ENCODE measurements around the gene TSPAN15. TPM values are rescaled to one million over a fixed set of nuclear protein-coding genes. Genes with fewer than 3 reads are reported as not detected.
A peak's percentile ranks its signal among the peaks of the same experiment; 100 is the strongest.

Gene TSPAN15
- total RNA-seq, 1 experiment from 2014 or later: 212 TPM

DNA sequence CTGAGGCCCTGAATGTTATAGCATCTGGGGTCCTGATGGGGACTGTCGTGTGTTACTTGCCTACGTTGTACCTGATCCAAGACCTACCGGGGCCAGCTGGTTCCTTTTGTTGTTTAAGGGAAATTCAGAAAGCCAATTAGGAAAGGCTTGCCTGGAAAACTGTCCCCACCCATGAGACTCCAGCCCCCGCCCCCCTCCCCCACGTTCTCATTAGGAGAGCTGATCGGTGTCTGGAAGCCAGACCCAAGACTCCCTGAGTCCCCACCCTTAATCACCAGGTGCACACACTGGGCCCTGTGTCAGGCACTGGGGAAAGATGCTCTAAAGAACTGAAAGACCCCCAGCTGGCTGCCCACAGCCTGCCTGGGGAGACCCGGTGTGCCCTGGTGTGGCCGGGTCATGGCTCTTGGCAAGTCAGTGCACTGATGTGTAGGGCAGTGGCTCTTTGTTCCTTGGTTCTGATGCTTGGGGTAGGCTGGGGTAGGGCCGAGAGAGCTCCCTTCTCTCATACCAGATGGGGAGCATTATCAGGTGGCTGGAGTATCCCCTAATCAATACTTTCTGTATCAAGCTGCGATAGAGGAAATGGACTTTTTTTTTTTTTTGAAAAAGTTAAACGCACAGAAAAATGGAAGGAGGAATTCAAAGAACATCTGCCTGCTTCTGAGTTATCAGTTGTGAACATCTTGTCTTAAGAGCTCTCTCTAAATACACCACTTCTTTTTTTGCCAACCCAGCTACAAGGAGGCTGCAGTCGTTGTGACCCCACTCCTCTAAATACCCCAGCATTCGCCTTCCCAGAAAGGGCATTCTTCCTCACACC is 16.9 kb downstream of the TSPAN15 start:
- H3K27ac ChIP-seq (ENCODE audit: low read length): peak overlapping the region; percentile 22

DNA sequence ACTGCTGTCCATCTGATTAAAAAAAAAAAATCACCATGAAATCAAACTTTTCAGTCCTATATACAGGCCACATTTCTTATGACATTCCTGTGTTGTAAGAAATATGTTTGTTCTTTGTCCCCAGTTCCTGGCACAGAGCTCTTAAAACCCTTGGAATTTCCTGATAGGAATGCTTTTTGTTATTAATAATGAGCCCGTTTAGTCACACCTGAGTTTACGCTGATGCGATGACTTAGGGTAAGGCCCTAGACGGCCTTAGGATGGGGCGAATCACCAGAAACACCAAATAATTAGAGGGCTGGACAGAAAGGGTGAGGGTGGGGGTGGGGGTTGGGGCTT is 17.5 kb downstream of the TSPAN15 start:
- Histone ChIP-seq H3K9me3 (ENCODE audit: low read length) (no peaks in the 10 kb centered on the region), H3K27ac (ENCODE audit: low read length) (peak overlapping the region; percentile 22), H3K4me2 (ENCODE audit: low read length) (peak overlapping the region; percentile 38), H3K79me2 (ENCODE audit: low read length) (peaks cover 100% of the 10 kb centered on the region), H3K9me2 (replicated peaks; ENCODE audit: low read length) (no peaks in the 10 kb centered on the region), H3K27me3 (ENCODE audit: low read length) (no peaks in the 10 kb centered on the region), H2AFZ (ENCODE audit: low read length) (peak overlapping the region; percentile 0; the same call in 1 of the 2 replicates), H3K9ac (ENCODE audit: low read length) (no peak overlapping the region), H3K4me1 (ENCODE audit: insufficient read depth, low read length) (peaks cover 50% of the 10 kb centered on the region), H4K20me1 (ENCODE audit: low read length) (no peaks in the 10 kb centered on the region), H3K4me3 (ENCODE audit: low read length) (peak overlapping the region; percentile 7; the same call in 1 of the 2 replicates), H3K36me3 (ENCODE audit: low read depth, low read length) (peaks cover 9% of the 10 kb centered on the region), H3F3A (ENCODE audit: low read length, unreplicated experiment) (no peaks in the 10 kb centered on the region)
- DNase-seq (peak; percentile 91), ATAC-seq (peak; percentile 69)
- BruUV-seq (replicated peaks): no TSS peak
- intact Hi-C loops (cut with micrococcal nuclease): loop anchor here (5.0 kb wide), 2 partner anchors 36 to 39 kb away; no protein-coding TSS in a partner anchor
- CTCF ChIA-PET: interaction anchor here (0.6 to 1.2 kb wide), 8 partner anchors 11 to 227 kb away, joined by 3 to 6 read pairs (median 4); no protein-coding TSS in a partner anchor
- no peak for TF ChIP-seq EZH2 (IDR thresholded peaks at IDR 0.05; ENCODE audit: low read length, unreplicated experiment)
- TF ChIP-seq, protein P1, sequence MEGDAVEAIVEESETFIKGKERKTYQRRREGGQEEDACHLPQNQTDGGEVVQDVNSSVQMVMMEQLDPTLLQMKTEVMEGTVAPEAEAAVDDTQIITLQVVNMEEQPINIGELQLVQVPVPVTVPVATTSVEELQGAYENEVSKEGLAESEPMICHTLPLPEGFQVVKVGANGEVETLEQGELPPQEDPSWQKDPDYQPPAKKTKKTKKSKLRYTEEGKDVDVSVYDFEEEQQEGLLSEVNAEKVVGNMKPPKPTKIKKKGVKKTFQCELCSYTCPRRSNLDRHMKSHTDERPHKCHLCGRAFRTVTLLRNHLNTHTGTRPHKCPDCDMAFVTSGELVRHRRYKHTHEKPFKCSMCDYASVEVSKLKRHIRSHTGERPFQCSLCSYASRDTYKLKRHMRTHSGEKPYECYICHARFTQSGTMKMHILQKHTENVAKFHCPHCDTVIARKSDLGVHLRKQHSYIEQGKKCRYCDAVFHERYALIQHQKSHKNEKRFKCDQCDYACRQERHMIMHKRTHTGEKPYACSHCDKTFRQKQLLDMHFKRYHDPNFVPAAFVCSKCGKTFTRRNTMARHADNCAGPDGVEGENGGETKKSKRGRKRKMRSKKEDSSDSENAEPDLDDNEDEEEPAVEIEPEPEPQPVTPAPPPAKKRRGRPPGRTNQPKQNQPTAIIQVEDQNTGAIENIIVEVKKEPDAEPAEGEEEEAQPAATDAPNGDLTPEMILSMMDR (conservative IDR thresholded peaks at IDR 0.05; ENCODE audit: low read depth, low read length): no peak
- TF ChIP-seq EZH2phosphoT487 (IDR thresholded peaks at IDR 0.05; ENCODE audit: borderline replicate concordance, low read length): no peak
- POLR2A ChIA-PET (ENCODE audit: unreplicated experiment): interaction anchor here (0.6 to 1.2 kb wide), 7 partner anchors 12 to 1049 kb away, joined by 3 to 14 read pairs (median 4); no protein-coding TSS in a partner anchor

More for the DNA sequence above, 16.9 kb downstream of the TSPAN15 start:
- Histone ChIP-seq H3K4me3 (ENCODE audit: low read length) (peak overlapping the region; percentile 7; the same call in 1 of the 2 replicates), H3K4me2 (ENCODE audit: low read length) (peak overlapping the region; percentile 38), H3K27me3 (ENCODE audit: low read length) (no peaks in the 10 kb centered on the region), H3K79me2 (ENCODE audit: low read length) (peaks cover 100% of the 10 kb centered on the region), H3K36me3 (ENCODE audit: low read depth, low read length) (peaks cover 9% of the 10 kb centered on the region), H3K4me1 (ENCODE audit: insufficient read depth, low read length) (peaks cover 46% of the 10 kb centered on the region), H3K9ac (ENCODE audit: low read length) (no peak overlapping the region), H2AFZ (ENCODE audit: low read length) (peak overlapping the region; percentile 0; the same call in 1 of the 2 replicates), H4K20me1 (ENCODE audit: low read length) (no peaks in the 10 kb centered on the region), H3K9me2 (replicated peaks; ENCODE audit: low read length) (no peaks in the 10 kb centered on the region), H3F3A (ENCODE audit: low read length, unreplicated experiment) (no peaks in the 10 kb centered on the region), H3K9me3 (ENCODE audit: low read length) (no peaks in the 10 kb centered on the region)
- DNase-seq: no peak
- no peak for ATAC-seq
- intact Hi-C loops (cut with micrococcal nuclease): loop anchor here (5.0 kb wide), 2 partner anchors 36 to 39 kb away; no protein-coding TSS in a partner anchor
- TF ChIP-seq, protein P1 (conservative IDR thresholded peaks at IDR 0.05; ENCODE audit: low read depth, low read length): no peak
- TF ChIP-seq EZH2phosphoT487 (IDR thresholded peaks at IDR 0.05; ENCODE audit: borderline replicate concordance, low read length) (no peak), EZH2 (IDR thresholded peaks at IDR 0.05; ENCODE audit: low read length, unreplicated experiment) (no peak)
- BruUV-seq (replicated peaks): no TSS peak
- POLR2A ChIA-PET (ENCODE audit: unreplicated experiment): interaction anchor here (0.6 to 1.2 kb wide), 5 partner anchors 13 to 1048 kb away, joined by 3 to 14 read pairs (median 4); no protein-coding TSS in a partner anchor
- CTCF ChIA-PET: interaction anchor here (0.7 to 1.2 kb wide), 7 partner anchors 10 to 41 kb away, joined by 3 to 6 read pairs (median 4); no protein-coding TSS in a partner anchor

All from PC-3 (cell line).